ENCODE results near the gene NLE1. TPM values are rescaled to one million over a fixed set of nuclear protein-coding genes. Genes with fewer than 3 reads are reported as not detected.
"Not testable (repeated sequence)": the region's sequence is repeated elsewhere in the genome, so short reads cannot be mapped to it uniquely, and the experiment has no call there.

Gene NLE1
- total and polyA plus RNA-seq, 7 donors: 3.0 to 16.8 (median 11.2) TPM

DNA sequence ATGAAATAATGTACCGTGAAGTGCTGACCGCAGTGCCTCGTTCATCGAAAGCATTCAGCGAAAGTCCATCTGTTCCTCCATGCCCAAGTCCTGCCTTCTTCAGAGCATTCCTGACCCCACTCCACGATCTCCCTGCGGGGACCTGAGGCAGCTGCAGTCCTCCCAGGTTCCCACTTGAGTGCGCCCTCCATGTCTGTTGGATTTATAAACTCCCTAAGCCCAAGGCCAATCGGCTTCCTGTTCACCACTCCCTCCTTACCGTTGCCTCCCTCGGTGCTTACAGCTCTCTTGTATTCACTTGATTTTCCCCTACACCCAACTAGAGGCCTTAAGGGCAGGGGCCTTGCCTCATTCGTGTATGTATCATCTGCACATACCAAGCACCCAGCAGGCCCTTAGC lies 25.3 kb downstream of the NLE1 start:
- no peaks in the 10 kb centered on the region for H3K9me3 ChIP-seq
- DNase-seq: no peak
- peaks cover 0 to 28% (median 23%) of the 10 kb centered on the region in 4 donors for H3K4me1 ChIP-seq
- no peaks in the 10 kb centered on the region for H3K27me3 ChIP-seq
- H3K4me3 ChIP-seq: no peak overlapping the region
- intact Hi-C loops (cut with DNase I): no loop called here
- 90% methylated on average over 12 of the region's 12 CpGs for WGBS, 2 donors
- H3K27ac ChIP-seq: no peak overlapping the region
- TF ChIP-seq POLR2AphosphoS5 (IDR thresholded peaks at IDR 0.05) (no peak), POLR2A (IDR thresholded peaks at IDR 0.05) (no peak), EP300 (IDR thresholded peaks at IDR 0.05) (no peak)
- TF ChIP-seq, protein P1, sequence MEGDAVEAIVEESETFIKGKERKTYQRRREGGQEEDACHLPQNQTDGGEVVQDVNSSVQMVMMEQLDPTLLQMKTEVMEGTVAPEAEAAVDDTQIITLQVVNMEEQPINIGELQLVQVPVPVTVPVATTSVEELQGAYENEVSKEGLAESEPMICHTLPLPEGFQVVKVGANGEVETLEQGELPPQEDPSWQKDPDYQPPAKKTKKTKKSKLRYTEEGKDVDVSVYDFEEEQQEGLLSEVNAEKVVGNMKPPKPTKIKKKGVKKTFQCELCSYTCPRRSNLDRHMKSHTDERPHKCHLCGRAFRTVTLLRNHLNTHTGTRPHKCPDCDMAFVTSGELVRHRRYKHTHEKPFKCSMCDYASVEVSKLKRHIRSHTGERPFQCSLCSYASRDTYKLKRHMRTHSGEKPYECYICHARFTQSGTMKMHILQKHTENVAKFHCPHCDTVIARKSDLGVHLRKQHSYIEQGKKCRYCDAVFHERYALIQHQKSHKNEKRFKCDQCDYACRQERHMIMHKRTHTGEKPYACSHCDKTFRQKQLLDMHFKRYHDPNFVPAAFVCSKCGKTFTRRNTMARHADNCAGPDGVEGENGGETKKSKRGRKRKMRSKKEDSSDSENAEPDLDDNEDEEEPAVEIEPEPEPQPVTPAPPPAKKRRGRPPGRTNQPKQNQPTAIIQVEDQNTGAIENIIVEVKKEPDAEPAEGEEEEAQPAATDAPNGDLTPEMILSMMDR (IDR thresholded peaks at IDR 0.05): no peak
- H3K36me3 ChIP-seq: no peaks in the 10 kb centered on the region

DNA sequence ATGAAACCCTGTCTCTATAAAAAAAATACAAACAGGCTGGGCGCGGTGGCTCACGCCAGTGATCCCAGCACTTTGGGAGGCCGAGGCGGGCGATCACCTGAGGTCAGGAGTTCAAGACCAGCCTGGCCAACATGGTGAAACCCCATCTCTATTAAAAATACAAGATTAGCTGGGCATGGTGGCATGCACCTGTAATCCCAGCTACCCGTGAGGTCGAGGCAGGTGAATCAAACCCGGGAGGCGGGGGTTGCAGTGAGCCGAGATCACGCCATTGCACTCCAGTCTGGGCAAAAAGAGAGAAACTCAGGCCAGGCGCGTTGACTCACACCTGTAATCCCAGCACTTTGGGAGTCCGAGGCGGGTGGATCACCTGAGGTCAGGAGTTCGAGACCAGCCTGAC lies 31.3 kb downstream of the NLE1 start:
- DNase-seq; H3K9me3 ChIP-seq; H3K27ac ChIP-seq; H3K4me1 ChIP-seq; H3K27me3 ChIP-seq; intact Hi-C loops (cut with DNase I); H3K4me3 ChIP-seq: not testable (repeated sequence)
- peaks cover 0 to 12% (median 5%) of the 10 kb centered on the region in 4 donors for H3K36me3 ChIP-seq
- WGBS, 2 donors: 97% methylated on average over 17 of the region's 17 CpGs

DNA sequence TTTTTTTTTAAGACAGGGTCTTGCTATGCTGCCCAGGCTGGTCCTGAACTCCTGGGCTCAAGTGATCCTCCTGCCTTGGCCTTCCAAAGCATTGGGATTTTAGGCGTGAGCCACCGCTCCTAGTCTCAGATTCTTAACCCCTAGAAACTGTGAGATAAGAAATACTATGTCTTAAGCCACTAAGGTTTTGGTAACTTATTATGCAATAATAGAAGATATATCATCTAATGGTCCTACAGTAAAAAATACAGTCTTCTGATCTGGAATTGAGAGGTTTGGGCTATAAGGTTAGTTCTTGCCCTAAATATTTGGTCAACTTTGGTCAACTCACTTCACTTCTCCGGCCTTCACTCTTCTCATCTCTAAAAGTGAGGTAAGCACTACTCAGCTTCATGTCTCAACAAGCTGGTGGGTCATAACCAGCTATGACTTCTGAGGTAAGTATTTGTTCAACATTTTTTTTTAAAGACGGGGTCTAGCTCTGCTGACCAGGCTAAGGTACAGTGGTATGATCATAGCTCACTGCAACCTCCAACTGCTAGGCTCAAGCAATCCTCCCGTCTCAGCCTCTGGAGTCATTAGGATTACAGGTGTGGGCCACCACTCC lies 37.2 kb downstream of the NLE1 start:
- DNase-seq: no peak
- no peaks in the 10 kb centered on the region for H3K4me1 ChIP-seq
- peaks cover 8 to 61% (median 27%) of the 10 kb centered on the region in 4 donors for H3K36me3 ChIP-seq
- 96% methylated on average over 5 of the region's 5 CpGs for WGBS, 2 donors
- H3K27me3 ChIP-seq: no peaks in the 10 kb centered on the region
- no peak for TF ChIP-seq POLR2A (IDR thresholded peaks at IDR 0.05)
- TF ChIP-seq EP300 (IDR thresholded peaks at IDR 0.05): no peak
- TF ChIP-seq, protein P1 (IDR thresholded peaks at IDR 0.05): no peak
- no peak for TF ChIP-seq POLR2AphosphoS5 (IDR thresholded peaks at IDR 0.05)
- no peak overlapping the region for H3K4me3 ChIP-seq
- no peaks in the 10 kb centered on the region for H3K9me3 ChIP-seq
- H3K27ac ChIP-seq: no peak overlapping the region
- intact Hi-C loops (cut with DNase I): no loop called here

DNA sequence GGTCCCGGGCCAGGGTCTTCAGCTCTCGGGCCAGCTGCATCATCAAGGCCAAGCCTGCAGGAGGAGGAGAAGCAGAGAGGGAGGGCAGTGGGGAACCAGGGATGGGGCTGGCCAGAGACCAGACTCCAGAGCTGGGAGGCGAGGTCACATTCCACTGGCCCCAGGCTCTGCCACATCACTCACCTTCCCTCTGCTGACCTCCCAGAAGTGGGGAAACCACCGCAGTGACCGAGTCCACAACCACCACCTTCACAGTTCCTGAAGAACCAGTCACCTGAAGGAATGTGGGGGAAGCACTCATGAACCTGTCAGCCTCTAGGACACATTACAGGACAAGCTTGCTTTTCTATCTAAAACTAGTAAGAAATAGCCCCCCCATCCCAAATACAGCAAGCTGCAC lies 38.8 kb downstream of the NLE1 start:
- Histone ChIP-seq H3K36me3 (peaks cover 8 to 74% (median 28%) of the 10 kb centered on the region in 4 donors), H3K27me3 (no peaks in the 10 kb centered on the region), H3K27ac (no peak overlapping the region), H3K4me1 (no peaks in the 10 kb centered on the region), H3K9me3 (no peaks in the 10 kb centered on the region), H3K4me3 (no peak overlapping the region)
- TF ChIP-seq POLR2AphosphoS5 (IDR thresholded peaks at IDR 0.05): no peak
- TF ChIP-seq EP300 (IDR thresholded peaks at IDR 0.05): no peak
- TF ChIP-seq POLR2A (IDR thresholded peaks at IDR 0.05): no peak
- intact Hi-C loops (cut with DNase I): no loop called here
- WGBS, 2 donors: 96 to 98% methylated on average over 5 of the region's 5 CpGs
- no peak for DNase-seq

DNA sequence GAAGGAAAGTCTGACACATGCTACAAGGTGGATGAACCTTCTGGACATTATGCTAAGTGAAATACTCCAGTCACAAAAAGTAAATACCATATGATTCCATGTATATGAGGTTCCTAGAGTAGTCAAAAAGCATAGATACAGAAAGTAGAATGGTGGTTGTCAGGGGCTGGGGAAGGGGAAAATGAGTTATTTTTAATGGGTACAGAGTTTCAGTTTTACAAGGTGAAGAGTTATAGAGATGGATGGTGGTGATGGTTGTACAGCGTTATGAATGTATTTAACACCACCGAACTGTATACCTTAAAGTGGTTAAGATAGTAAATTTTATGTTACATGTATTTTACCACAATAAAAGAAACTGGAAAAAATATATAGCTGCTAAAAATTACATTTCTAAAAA lies 40.4 kb downstream of the NLE1 start:
- peaks cover 8 to 74% (median 28%) of the 10 kb centered on the region in 4 donors for H3K36me3 ChIP-seq
- no peaks in the 10 kb centered on the region for H3K9me3 ChIP-seq
- no peak overlapping the region for H3K4me3 ChIP-seq
- H3K4me1 ChIP-seq: no peaks in the 10 kb centered on the region
- H3K27me3 ChIP-seq: no peaks in the 10 kb centered on the region
- no peak overlapping the region for H3K27ac ChIP-seq
- TF ChIP-seq POLR2A (IDR thresholded peaks at IDR 0.05): no peak
- TF ChIP-seq, protein P1 (IDR thresholded peaks at IDR 0.05): no peak
- no peak for TF ChIP-seq POLR2AphosphoS5 (IDR thresholded peaks at IDR 0.05)
- TF ChIP-seq EP300 (IDR thresholded peaks at IDR 0.05): no peak
- intact Hi-C loops (cut with DNase I): no loop called here
- WGBS, 2 donors: 77 to 95% methylated on average over 2 of the region's 2 CpGs
- DNase-seq: no peak

DNA sequence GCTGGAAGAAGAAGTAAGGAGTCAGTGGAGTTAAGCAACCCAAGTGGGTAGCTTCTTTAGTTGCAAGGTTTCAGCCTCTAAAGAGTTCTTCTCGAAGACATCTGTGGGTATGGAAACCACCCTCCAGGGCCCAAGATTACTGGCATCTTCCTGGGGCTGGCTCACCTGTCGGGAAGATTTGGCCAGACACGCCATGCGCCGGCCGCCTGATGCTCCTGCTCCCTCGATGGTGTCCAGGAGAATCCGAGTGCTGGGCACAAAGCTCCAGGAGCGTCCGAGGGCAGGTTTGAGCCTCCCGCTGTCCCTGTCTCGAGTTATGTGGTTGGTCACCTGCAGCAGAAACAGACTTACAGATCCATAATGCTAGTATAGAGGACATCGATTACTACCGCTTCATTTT lies 41.1 kb downstream of the NLE1 start:
- 95 to 96% methylated on average over 14 of the region's 14 CpGs for WGBS, 2 donors
- no peak for TF ChIP-seq POLR2A (IDR thresholded peaks at IDR 0.05)
- TF ChIP-seq, protein P1 (IDR thresholded peaks at IDR 0.05): no peak
- no peak for TF ChIP-seq POLR2AphosphoS5 (IDR thresholded peaks at IDR 0.05)
- TF ChIP-seq EP300 (IDR thresholded peaks at IDR 0.05): no peak
- DNase-seq: no peak
- H3K27me3 ChIP-seq: no peaks in the 10 kb centered on the region
- intact Hi-C loops (cut with DNase I): no loop called here
- H3K36me3 ChIP-seq: peaks cover 8 to 73% (median 25%) of the 10 kb centered on the region in 4 donors
- no peak overlapping the region for H3K4me3 ChIP-seq
- no peaks in the 10 kb centered on the region for H3K9me3 ChIP-seq
- H3K4me1 ChIP-seq: no peaks in the 10 kb centered on the region
- no peak overlapping the region for H3K27ac ChIP-seq
